Keratinocyte (primary cell): ENCODE results near the gene MATN4.

Experiments
- CTCF ChIP-seq, 3 experiments: IDR thresholded peaks in 1 of 3; conservative IDR thresholded peaks in 1 of 3; optimal IDR thresholded peaks in 1 of 3; 2 replicates in 2 of 3; 3 replicates in 1 of 3; pipeline versions ENCODE3 to v1.5.1; 2011; ENCODE audit warnings: low read length in 3 of 3, mild to moderate bottlenecking in 3 of 3, moderate library complexity in 2 of 3, control low read depth in 1 of 3, inconsistent platforms in 1 of 3; ENCODE audit not compliant: insufficient read depth in 2 of 3; ENCODE audit errors: extremely low read depth in 1 of 3
- EZH2 ChIP-seq: IDR thresholded peaks from one replicate; pipeline ENCODE4 v1.6.1; 2012; ENCODE audit warnings: inconsistent platforms, mild to moderate bottlenecking, low read length, moderate library complexity

- TF ChIP-seq CTCF (optimal IDR thresholded peaks at IDR 0.05 in 1 of 3, IDR thresholded peaks at IDR 0.05 in 1 of 3, conservative IDR thresholded peaks at IDR 0.05 in 1 of 3; ENCODE audit: extremely low read depth in 1 of 3, insufficient read depth in 2 of 3, low read length in 3 of 3), result no peak
- no peak for TF ChIP-seq EZH2
Observed at GRCh38 chr20:45289942-45290676, 18.0 kb downstream of the MATN4 start.
